Measurements from ENCODE around the gene PER1.

GRCh38 chr17:8103549-8103948, 48.7 kb downstream of the PER1 start:
- TF ChIP-seq CTCF (conservative IDR thresholded peaks at IDR 0.05; ENCODE audit: low read length) (no peak), EZH2phosphoT487 (IDR thresholded peaks at IDR 0.05; ENCODE audit: borderline replicate concordance) (no peak)

Measured in Loucy (cell line).